A549 (cell line): ENCODE measurements around the gene UBAC1.

Experiments used
- BCL3 ChIP-seq: fragments of >200 bp; sonication (Bioruptor Twin); formaldehyde crosslinking; IDR thresholded peaks from 3 replicates; pipeline ENCODE4 v1.6.1; 2016
- CEBPB ChIP-seq, 2 experiments: fragments of >200 bp in 1 of 2; sonication (Bioruptor Twin) in 1 of 2; formaldehyde crosslinking in 1 of 2; IDR thresholded peaks; 2 replicates each; pipeline ENCODE4 v1.6.1; 2012 to 2016
- CHD2 ChIP-seq: fragments of 150-350 bp; IDR thresholded peaks from 2 replicates; pipeline ENCODE4 v1.6.1; 2014; ENCODE audit warnings: low read length; ENCODE audit not compliant: partially characterized antibody
- CTCF ChIP-seq: fragments of >200 bp; sonication (Bioruptor Twin); formaldehyde crosslinking; IDR thresholded peaks from 3 replicates; pipeline ENCODE4 v1.5.1; 2016
- HDAC2 ChIP-seq: fragments of 200-600 bp; sonication (generic); IDR thresholded peaks from 2 replicates; pipeline ENCODE4 v1.6.1; 2016
- JUNB ChIP-seq: fragments of >200 bp; sonication (Bioruptor Twin); formaldehyde crosslinking; IDR thresholded peaks from 2 replicates; pipeline ENCODE4 v1.6.1; 2016
- MYC ChIP-seq: IDR thresholded peaks from 2 replicates; pipeline ENCODE4 v1.6.1; 2012; ENCODE audit warnings: mild to moderate bottlenecking, inconsistent platforms, low read length, improper control_type of control experiment, borderline replicate concordance
- PBX3 ChIP-seq: IDR thresholded peaks from 2 replicates; pipeline ENCODE4 v1.6.1; 2012
- PHF8 ChIP-seq: fragments of 200-600 bp; sonication (generic); IDR thresholded peaks from 2 replicates; pipeline ENCODE4 v1.6.1; 2016; ENCODE audit warnings: low read depth, mild to moderate bottlenecking, antibody characterized with exemption, moderate library complexity, borderline replicate concordance
- POLR2A ChIP-seq: IDR thresholded peaks from 2 replicates; pipeline ENCODE4 v1.6.1; 2012; ENCODE audit warnings: mild to moderate bottlenecking, low read length

GRCh38 chr9:135932656-135933055, 28.5 kb downstream of the UBAC1 start:
- TF ChIP-seq CTCF (no peak), MYC (no peak), PBX3 (no peak), PHF8 (no peak), POLR2A (no peak), JUNB (no peak), CHD2 (no peak), HDAC2 (no peak), CEBPB (IDR thresholded peaks at IDR 0.05) (no peak), BCL3 (no peak)
